Measurements from ENCODE around the gene EPHA7. TPM values are rescaled to one million over a fixed set of nuclear protein-coding genes. Genes with fewer than 3 reads are reported as not detected.

Gene EPHA7
- polyA plus RNA-seq, 2 of the 4 experiments (the other 2 are of a cell fraction): 0.45 to 0.56 TPM

- Histone ChIP-seq H3K9me3 (no peaks in the 10 kb centered on the region), H3K27ac (no peak overlapping the region), H3K4me2 (no peak overlapping the region), H3K4me3 (no peak overlapping the region), H3K4me1 (no peaks in the 10 kb centered on the region)
- ChIA-PET CTCF (no interaction called here), POLR2A (no interaction called here)
- ATAC-seq: no peak
- TF ChIP-seq FOSL2 (IDR thresholded peaks at IDR 0.05) (no peak), FOSL2 (CRISPR knock-in tag; IDR thresholded peaks at IDR 0.05) (no peak)
- FAIRE-seq: no peak
- 36% methylated on average over 3 of the region's 3 CpGs for WGBS (ENCODE audit: missing lambda C conversion rate)
- DNase-seq (ENCODE audit: low read depth in 1 of 2, low spot score in 1 of 2): no peak
Measured at GRCh38 chr6:93453956-93454355, 34.6 kb upstream of the EPHA7 start.

GRCh38 chr6:93447874-93448273 is 28.5 kb upstream of the EPHA7 start:
- TF ChIP-seq RFX5 (IDR thresholded peaks at IDR 0.05) (no peak), BCL3 (IDR thresholded peaks at IDR 0.05) (no peak), HES2 (IDR thresholded peaks at IDR 0.05) (no peak), TP53 (CRISPR knock-in tag; IDR thresholded peaks at IDR 0.05) (no peak), HEYL (CRISPR knock-in tag; IDR thresholded peaks at IDR 0.05) (no peak), ZC3H11A (IDR thresholded peaks at IDR 0.05) (no peak), RNF2 (IDR thresholded peaks at IDR 0.05; ENCODE audit: borderline replicate concordance, low read depth) (no peak), JUN (IDR thresholded peaks at IDR 0.05) (no peak), HOXB5 (CRISPR knock-in tag; IDR thresholded peaks at IDR 0.05) (no peak), HOXB13 (CRISPR knock-in tag; IDR thresholded peaks at IDR 0.05; ENCODE audit: low read depth) (no peak), PBX3 (IDR thresholded peaks at IDR 0.05) (no peak), CBX2 (IDR thresholded peaks at IDR 0.05; ENCODE audit: borderline replicate concordance, low read depth) (no peak), EHMT2 (IDR thresholded peaks at IDR 0.05; ENCODE audit: low read depth) (no peak), NPAS2 (CRISPR knock-in tag; IDR thresholded peaks at IDR 0.05; ENCODE audit: borderline replicate concordance) (no peak)
- Histone ChIP-seq H3K4me3 (no peak overlapping the region), H3K4me2 (no peak overlapping the region), H3K9me3 (no peaks in the 10 kb centered on the region), H3K4me1 (no peaks in the 10 kb centered on the region), H3K27ac (no peak overlapping the region)
- ATAC-seq (no peak), DNase-seq (ENCODE audit: low read depth in 1 of 2, low spot score in 1 of 2) (no peak), FAIRE-seq (no peak)
- whole genome bisulfite sequencing (ENCODE audit: missing lambda C conversion rate): 8% methylated on average over 3 of the region's 3 CpGs
- ChIA-PET POLR2A (no interaction called here), CTCF (no interaction called here)

GRCh38 chr6:93437491-93437890 is 18.1 kb upstream of the EPHA7 start:
- no peak for ATAC-seq
- Histone ChIP-seq H3K4me2 (no peak overlapping the region), H3K27ac (no peak overlapping the region), H3K4me1 (no peaks in the 10 kb centered on the region), H3K4me3 (no peak overlapping the region), H3K9me3 (no peaks in the 10 kb centered on the region)
- CTCF ChIA-PET: no interaction called here
- POLR2A ChIA-PET: no interaction called here
- DNase-seq (ENCODE audit: low read depth in 1 of 2, low spot score in 1 of 2): no peak
- TF ChIP-seq MYC (IDR thresholded peaks at IDR 0.05; ENCODE audit: borderline replicate concordance, low read length): no peak
- peak; percentile 38 for TF ChIP-seq MAFK (IDR thresholded peaks at IDR 0.05; ENCODE audit: partially characterized antibody)
- no peak for TF ChIP-seq HOXB13 (CRISPR knock-in tag; IDR thresholded peaks at IDR 0.05; ENCODE audit: low read depth)
- FAIRE-seq: no peak
- WGBS (ENCODE audit: missing lambda C conversion rate): 51% methylated on average over 2 of the region's 2 CpGs

GRCh38 chr6:93433592-93433991 is 14.2 kb upstream of the EPHA7 start:
- H3K9me3 ChIP-seq: no peaks in the 10 kb centered on the region
- no peaks in the 10 kb centered on the region for H3K4me1 ChIP-seq
- ChIA-PET POLR2A (no interaction called here), CTCF (no interaction called here)
- DNase-seq (ENCODE audit: low read depth in 1 of 2, low spot score in 1 of 2) (no peak), ATAC-seq (no peak), FAIRE-seq (no peak)
- TF ChIP-seq POLR2AphosphoS2 (conservative IDR thresholded peaks at IDR 0.05; ENCODE audit: low read length) (no peak), ELK1 (IDR thresholded peaks at IDR 0.05; ENCODE audit: low read depth, low read length) (no peak), E2F6 (IDR thresholded peaks at IDR 0.05; ENCODE audit: borderline replicate concordance, low read depth) (no peak), CEBPB (IDR thresholded peaks at IDR 0.05) (no peak), ZNF302 (CRISPR knock-in tag; IDR thresholded peaks at IDR 0.05) (no peak), TFCP2L1 (CRISPR knock-in tag; IDR thresholded peaks at IDR 0.05) (no peak), ZSCAN20 (CRISPR knock-in tag; IDR thresholded peaks at IDR 0.05) (no peak), ZC3H11A (IDR thresholded peaks at IDR 0.05) (no peak), HOXA7 (CRISPR knock-in tag; IDR thresholded peaks at IDR 0.05) (no peak)
- WGBS (ENCODE audit: missing lambda C conversion rate): 11% methylated on average over 2 of the region's 2 CpGs
- no peak overlapping the region for H3K4me2 ChIP-seq
- no peak overlapping the region for H3K4me3 ChIP-seq
- no peak overlapping the region for H3K27ac ChIP-seq
